Frontal cortex (tissue), 4 donors: Measurements from ENCODE around the gene EN2. TPM values are rescaled to one million over a fixed set of nuclear protein-coding genes. Genes with fewer than 3 reads are reported as not detected.

Experiments
- DNase-seq, 2 donors: peaks; one replicate each; pipeline ENCODE4 v3.0.0; 2012; ENCODE audit warnings: low spot score in 2 of 2
- FAIRE-seq: peaks from 2 replicates; lab custom pipeline; 2012; peaks lifted over from hg19 to GRCh38; lab: Jason Lieb, UNC
- total RNA-seq: library from RNA; depleted of rRNA; stranded (reverse); fragments of >200 nt; gene quantifications from one replicate; pipeline ENCODE4 v1.2.3, GENCODE V29; 2014
- donor health status: control.
- donor health status: control.
- donor health status: control.

EN2 gene
- total RNA-seq, 1 donor from 2014 or later = not detected

- FAIRE-seq = no peak
- no peak for DNase-seq
Measured at GRCh38 chr7:155459700-155460461, 2.0 kb downstream of the EN2 start.

- no peak for DNase-seq
- no peak for FAIRE-seq
Measured at GRCh38 chr7:155460926-155461613, 3.1 kb downstream of the EN2 start.

GRCh38 chr7:155461631-155462030 is 3.7 kb downstream of the EN2 start:
- DNase-seq = no peak
- FAIRE-seq = no peak

- no peak for FAIRE-seq
- no peak for DNase-seq
Measured at GRCh38 chr7:155462163-155462735, 4.3 kb downstream of the EN2 start.

- DNase-seq = no peak
- no peak for FAIRE-seq
Measured at GRCh38 chr7:155463114-155463811, 5.3 kb downstream of the EN2 start.

DNA sequence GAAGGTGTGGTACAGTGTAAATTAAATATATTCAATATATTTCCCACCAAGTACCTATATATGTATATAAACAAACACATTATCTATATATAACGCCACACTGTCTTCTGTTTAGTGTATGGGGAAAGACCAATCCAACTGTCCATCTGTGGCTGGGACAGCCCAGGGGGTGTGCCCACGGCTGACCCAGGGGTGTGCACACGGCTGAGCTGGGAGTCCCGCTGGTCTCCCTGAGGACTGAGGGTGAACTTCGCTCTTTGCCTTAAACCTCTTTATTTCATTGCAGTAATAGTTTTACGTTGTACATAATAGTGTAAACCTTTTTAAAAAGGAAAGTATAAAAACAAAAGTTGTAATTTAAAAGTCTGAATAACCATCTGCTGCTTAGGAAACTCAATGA is 6.3 kb downstream of the EN2 start:
- DNase-seq = no peak
- FAIRE-seq = no peak

GRCh38 chr7:155464948-155465739 is 7.2 kb downstream of the EN2 start:
- DNase-seq (no peak), FAIRE-seq (no peak)

DNA sequence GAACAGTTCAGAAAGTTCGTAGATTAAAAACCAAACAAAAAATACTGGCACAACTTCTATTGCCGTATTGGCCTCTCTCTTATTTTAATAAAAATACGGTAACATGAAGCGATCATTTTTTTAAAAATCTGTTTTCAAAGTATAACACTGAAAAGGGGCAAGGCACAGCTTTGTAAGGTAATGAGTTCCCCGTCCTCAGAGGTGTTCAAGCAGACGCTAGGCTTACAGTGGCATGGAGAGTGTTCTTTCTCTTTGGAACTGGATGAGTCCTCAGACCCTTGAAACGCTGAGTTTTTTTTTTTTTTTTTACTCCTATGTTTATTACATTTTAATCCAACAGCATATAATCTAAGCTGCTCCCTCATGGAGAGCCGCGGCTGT is 7.8 kb downstream of the EN2 start:
- DNase-seq = no peak
- FAIRE-seq = no peak

GRCh38 chr7:155466142-155466813 is 8.3 kb downstream of the EN2 start:
- FAIRE-seq = no peak
- no peak for DNase-seq

GRCh38 chr7:155466814-155467733 is 9.1 kb downstream of the EN2 start:
- DNase-seq (peak in 1 of 2 donors; percentile 39), FAIRE-seq (no peak)

DNA sequence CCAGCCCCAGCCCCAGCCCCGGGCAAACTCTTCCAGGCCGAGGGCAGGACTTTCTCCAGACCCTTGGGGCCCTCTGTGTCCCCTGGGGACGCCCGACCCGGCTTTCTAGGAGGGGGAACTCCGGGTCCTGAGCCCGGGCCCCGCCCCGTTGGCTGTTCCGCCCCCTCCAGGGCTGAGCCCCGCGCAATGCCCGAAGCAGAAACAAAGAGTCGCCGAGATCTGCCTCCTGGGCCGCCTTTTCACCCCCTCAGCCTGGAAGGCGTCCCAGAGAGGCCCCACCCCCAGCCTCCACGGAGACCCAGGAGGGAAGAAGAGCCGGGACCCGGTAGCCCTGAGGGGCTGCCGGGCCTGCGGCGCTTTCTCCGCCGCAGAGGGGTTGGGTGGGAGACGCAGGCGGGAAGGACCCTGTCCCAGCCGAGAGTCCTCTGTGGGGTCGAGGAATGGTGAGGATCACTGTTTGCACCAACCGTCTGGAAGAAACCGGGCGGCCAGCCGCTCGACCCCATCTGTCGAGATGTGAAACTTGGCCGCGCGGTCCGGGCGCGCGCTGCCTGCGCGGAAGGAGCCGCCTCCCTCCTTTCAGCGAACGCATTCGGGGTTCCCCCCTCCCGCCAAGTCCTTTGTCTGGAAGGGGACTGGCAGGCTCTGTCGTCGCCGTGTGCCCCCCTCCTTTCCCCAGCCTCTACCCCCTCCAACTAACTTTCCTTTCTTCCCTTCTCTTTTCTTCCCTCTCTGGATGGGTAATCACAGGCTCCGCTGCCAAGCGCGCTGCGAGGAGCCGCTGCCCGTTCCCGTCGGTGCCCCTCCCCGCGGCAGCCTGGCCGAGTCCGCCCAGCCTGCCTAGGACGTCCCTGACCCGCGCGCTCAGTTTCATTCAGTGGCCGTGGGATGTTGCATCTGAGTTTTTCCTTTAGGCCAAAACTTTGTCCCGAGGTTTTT is 10.2 kb downstream of the EN2 start:
- peak in 1 of 2 donors; percentile 47 for DNase-seq
- FAIRE-seq = no peak

DNA sequence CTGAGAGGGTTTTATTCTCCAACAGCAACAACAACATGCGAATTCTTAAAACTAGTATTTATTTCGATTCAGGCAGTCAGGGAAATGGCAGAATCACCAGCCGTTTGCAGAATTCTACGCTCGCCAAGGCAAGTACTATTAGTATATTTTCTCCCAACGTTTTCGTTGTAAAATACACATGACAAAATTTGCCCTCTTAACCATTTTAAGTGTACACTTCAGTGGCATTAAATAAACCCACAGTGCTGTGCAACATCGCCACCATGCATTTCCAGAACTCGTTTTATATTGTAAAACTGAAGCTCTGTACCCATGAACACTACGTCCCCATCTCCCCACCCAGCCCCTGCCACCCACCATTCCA is 10.8 kb downstream of the EN2 start:
- DNase-seq (no peak), FAIRE-seq (no peak)

GRCh38 chr7:155469311-155470185 is 11.6 kb downstream of the EN2 start:
- FAIRE-seq (no peak), DNase-seq (peak in 1 of 2 donors; percentile 26)

DNA sequence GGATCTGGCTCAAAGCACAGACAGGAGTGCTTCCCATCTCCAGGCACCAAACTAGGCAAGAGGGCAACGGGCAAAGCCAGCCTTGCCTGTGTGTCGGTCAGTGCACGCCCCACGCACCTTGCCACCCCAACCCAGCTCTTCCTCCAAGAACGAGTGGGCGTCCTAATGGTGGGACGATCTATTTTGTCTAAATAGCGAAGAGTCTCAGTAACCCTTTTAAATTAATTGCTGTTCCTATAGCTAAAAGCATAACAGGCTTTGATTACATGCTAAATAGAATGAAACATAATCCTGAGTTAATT is 12.2 kb downstream of the EN2 start:
- DNase-seq (no peak), FAIRE-seq (no peak)

GRCh38 chr7:155470686-155471638 is 13.0 kb downstream of the EN2 start:
- FAIRE-seq (no peak), DNase-seq (peak in 1 of 2 donors; percentile 12)
